Nephron progenitor cell (in vitro differentiated cells): ENCODE data around the gene DDTL.
"Not testable (repeated sequence)": the region's sequence is repeated elsewhere in the genome, so short reads cannot be mapped to it uniquely, and the experiment has no call there.

ENCODE experiments used
- DNase-seq: peaks from one replicate; pipeline ENCODE4 v3.0.0; 2021
- H3K27ac Mint-ChIP-seq: 2 replicates; pipeline ENCODE4 v1.8.0; 2021; ENCODE audit warnings: mild to moderate bottlenecking, moderate library complexity, mixed read lengths
- H3K27me3 Mint-ChIP-seq: 2 replicates; pipeline ENCODE4 v1.8.0; 2021; ENCODE audit warnings: mild to moderate bottlenecking, low read depth, mixed read lengths; ENCODE audit not compliant: poor library complexity
- H3K36me3 Mint-ChIP-seq: 2 replicates; pipeline ENCODE4 v1.8.0; 2021; ENCODE audit warnings: low read depth, mixed read lengths
- H3K4me1 Mint-ChIP-seq: 2 replicates; pipeline ENCODE4 v1.8.0; 2021; ENCODE audit warnings: mixed read lengths
- H3K4me3 Mint-ChIP-seq: 2 replicates; pipeline ENCODE4 v1.8.0; 2021; ENCODE audit warnings: mild to moderate bottlenecking, moderate library complexity, mixed read lengths
- H3K9me3 Mint-ChIP-seq: 2 replicates; pipeline ENCODE4 v1.8.0; 2021; ENCODE audit warnings: mild to moderate bottlenecking, moderate library complexity, mixed read lengths
- CTCF ChIP-seq: fragments of 200-600 bp; sonication (generic); IDR thresholded peaks from 2 replicates; pipeline ENCODE4 v1.5.0; 2021; ENCODE audit warnings: antibody characterized with exemption

Gene DDTL

DNA sequence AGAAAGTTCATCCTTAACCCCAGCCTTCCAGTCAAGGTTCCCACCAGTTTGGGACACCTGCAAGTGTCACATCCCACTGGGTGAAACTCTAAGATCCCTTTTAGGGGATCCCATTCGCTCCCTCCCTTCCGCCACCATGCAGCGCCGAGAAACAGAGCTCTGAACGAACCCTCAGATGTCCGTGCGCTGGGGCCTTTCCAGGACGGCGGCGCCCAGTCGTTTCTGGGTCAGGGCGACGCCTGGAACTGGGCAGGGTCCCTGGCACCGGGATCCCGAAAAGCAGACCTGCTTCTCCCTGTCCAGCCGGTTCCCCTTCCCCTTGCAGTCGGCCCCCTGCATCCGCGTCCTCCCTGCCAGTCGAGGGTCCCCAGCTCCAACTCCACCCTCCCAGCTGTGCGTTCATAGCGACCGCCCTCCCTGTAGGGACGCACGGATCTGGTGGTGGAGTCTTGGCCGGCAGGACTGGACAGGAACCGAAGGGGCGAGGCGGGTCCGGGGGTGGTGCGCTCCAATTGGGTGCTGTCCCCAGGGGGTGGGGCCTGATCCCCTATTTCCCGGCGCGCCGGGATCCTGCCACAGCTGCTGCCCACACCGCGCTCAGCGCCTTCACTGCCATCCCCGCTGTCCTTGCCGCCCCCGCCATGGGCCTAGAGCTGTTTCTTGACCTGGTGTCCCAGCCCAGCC is 13.0 kb downstream of the DDTL start, which contains the start of gene GSTT2:
Gene GSTT2 (plus strand): TSS at position 578 of the 684 bp plus-strand sequence.
- not testable (repeated sequence) for H3K4me1 Mint-ChIP-seq, H3K4me3 Mint-ChIP-seq, H3K36me3 Mint-ChIP-seq, H3K9me3 Mint-ChIP-seq, H3K27ac Mint-ChIP-seq, DNase-seq, H3K27me3 Mint-ChIP-seq

GRCh38 chr22:23980567-23980966 is 13.9 kb downstream of the DDTL start:
- H3K4me1 Mint-ChIP-seq, H3K27me3 Mint-ChIP-seq, H3K9me3 Mint-ChIP-seq, H3K27ac Mint-ChIP-seq, H3K4me3 Mint-ChIP-seq, DNase-seq, H3K36me3 Mint-ChIP-seq: not testable (repeated sequence)

DNA sequence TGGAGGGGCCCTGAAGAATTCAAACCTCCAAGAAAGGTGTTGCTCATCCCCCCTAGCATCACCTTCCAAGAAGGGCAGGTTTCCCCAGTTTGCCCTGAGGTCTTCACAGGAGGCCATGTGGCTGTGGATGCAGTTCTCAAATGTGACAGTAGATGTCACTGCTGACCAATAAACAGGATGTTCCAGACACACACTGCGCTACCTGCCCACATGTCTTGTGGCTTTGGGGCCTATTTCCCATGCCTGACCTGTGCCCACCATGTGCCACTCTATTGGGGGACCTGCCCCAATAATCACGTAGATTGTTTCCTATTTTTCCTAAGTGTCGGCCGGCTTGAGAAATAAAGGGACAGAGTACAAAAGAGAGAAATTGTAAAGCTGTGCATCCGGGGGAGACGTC is 17.7 kb downstream of the DDTL start:
- H3K27me3 Mint-ChIP-seq: no peaks in the 10 kb centered on the region
- TF ChIP-seq CTCF: no peak
- no peaks in the 10 kb centered on the region for H3K36me3 Mint-ChIP-seq
- DNase-seq: no peak
- H3K4me3 Mint-ChIP-seq: no peak overlapping the region
- no peak overlapping the region for H3K27ac Mint-ChIP-seq
- H3K9me3 Mint-ChIP-seq: no peaks in the 10 kb centered on the region
- no peaks in the 10 kb centered on the region for H3K4me1 Mint-ChIP-seq

- DNase-seq, H3K27ac Mint-ChIP-seq, H3K36me3 Mint-ChIP-seq, H3K9me3 Mint-ChIP-seq, H3K4me3 Mint-ChIP-seq, H3K27me3 Mint-ChIP-seq, H3K4me1 Mint-ChIP-seq: not testable (repeated sequence)
Observed at GRCh38 chr22:23986089-23986488, 19.4 kb downstream of the DDTL start.

DNA sequence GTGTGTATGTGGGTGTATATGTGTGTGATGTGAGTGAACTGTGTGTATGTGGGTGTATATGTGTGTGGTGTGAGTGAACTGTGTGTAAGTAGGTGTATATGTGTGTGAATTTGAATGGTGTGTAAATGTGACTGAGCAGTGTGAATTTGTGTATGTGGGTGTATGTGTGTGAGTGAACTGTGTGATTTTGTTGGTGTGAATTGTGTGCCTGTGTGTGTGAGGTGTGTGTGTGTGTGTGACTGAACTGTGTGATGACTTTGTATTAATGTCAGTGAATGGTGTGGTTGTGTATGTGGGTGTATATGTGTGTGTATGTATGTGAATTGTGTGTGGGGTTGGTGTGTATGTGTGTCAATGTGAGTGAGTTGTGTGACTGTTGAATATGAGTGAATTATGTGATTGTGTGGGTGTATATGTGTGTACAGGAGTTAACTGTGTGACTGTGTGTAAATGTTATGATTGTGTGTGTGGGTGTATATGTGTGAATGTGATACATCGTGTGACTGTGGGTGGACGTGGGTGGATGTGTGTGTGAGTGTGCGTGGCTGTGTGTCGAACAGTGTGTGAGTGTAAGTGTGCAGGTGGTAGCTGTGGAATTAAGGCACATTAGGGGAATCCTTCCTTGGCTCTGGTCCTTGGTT is 20.0 kb downstream of the DDTL start:
- not testable (repeated sequence) for H3K4me3 Mint-ChIP-seq, H3K36me3 Mint-ChIP-seq, H3K4me1 Mint-ChIP-seq, H3K9me3 Mint-ChIP-seq, DNase-seq, H3K27ac Mint-ChIP-seq, H3K27me3 Mint-ChIP-seq

- H3K4me3 Mint-ChIP-seq, H3K36me3 Mint-ChIP-seq, H3K9me3 Mint-ChIP-seq, H3K27ac Mint-ChIP-seq, H3K4me1 Mint-ChIP-seq, H3K27me3 Mint-ChIP-seq, DNase-seq: not testable (repeated sequence)
Observed at GRCh38 chr22:23989583-23990244, 23.0 kb downstream of the DDTL start.

DNA sequence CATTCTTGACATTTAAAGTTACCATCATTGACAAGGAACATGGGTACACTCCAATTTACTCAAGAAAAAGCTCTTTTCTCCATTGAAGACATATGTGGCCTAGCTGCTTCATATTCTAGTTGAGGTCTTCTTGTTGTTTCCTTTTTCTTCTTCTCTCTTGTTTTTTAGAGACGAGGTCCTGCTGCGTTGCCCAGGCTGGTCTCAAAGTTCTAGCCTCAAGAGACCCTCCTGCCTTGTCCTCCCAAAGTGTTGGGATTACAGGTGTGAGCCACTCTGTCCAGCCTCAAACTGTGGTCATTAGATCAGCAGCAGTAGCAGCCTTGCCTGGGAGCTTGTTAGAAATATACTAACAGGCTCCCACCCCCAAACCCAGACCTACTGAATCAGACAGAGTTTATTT is 26.4 kb downstream of the DDTL start:
- not testable (repeated sequence) for DNase-seq, H3K9me3 Mint-ChIP-seq, H3K4me1 Mint-ChIP-seq, H3K4me3 Mint-ChIP-seq, H3K36me3 Mint-ChIP-seq, H3K27ac Mint-ChIP-seq
- H3K27me3 Mint-ChIP-seq: peaks cover 16% of the 10 kb centered on the region

DNA sequence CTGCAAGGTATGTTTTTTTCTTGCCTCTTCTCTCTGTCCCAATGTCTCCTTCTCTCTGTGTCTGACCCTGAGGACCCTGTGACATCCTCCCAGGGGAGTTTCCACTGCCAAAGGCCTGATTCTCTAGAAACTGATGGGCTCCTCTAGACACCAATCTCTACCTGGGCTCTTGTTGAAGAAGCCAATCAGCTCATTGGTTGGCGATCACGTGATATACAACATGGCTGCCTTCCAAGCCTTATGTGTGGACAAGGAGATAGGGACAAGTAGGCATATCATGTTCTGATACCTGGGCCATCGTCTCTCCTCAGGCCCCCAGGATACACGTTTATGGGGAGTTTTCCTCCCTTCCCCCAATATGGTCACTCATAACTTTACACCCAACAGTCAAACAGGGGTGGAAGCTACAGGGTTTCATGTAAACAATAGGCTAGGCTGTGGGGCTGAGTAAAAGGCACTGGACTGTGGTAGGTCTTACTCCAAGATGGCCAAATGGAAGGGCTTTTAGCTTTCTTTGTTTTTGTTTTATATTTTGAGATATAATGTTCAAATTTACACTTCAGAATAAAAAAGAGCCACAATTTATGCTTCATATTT is 27.0 kb downstream of the DDTL start:
- H3K4me3 Mint-ChIP-seq, H3K4me1 Mint-ChIP-seq, H3K9me3 Mint-ChIP-seq, H3K36me3 Mint-ChIP-seq, H3K27ac Mint-ChIP-seq, DNase-seq: not testable (repeated sequence)
- H3K27me3 Mint-ChIP-seq: peaks cover 16% of the 10 kb centered on the region

- TF ChIP-seq CTCF: no peak
- Mint-ChIP-seq H3K27me3 (peaks cover 21% of the 10 kb centered on the region), H3K36me3 (no peaks in the 10 kb centered on the region), H3K27ac (no peak overlapping the region), H3K4me1 (peaks cover 13% of the 10 kb centered on the region), H3K9me3 (no peaks in the 10 kb centered on the region), H3K4me3 (no peak overlapping the region)
- DNase-seq: no peak
Observed at GRCh38 chr22:23997092-23997491, 30.4 kb downstream of the DDTL start.

DNA sequence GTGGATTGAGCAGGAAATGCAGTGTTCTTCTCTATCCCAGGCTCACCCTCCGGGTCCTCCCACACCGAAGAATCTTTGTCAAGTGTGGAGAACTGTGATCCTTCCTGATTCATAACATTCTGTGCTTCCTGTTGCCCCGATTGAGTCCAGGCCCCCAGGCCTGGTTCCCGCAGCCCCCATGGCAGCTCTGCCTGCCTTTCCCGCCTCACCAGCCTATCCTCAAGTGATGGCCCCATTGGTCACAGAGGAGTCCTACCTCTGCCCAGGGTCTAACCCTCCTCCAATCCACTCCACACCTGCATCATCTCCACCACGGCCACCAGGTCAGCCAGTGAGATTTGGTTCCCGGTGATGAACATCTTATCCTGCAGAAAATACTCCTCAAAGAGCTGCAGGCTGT is 33.1 kb downstream of the DDTL start:
- DNase-seq, H3K9me3 Mint-ChIP-seq, H3K4me3 Mint-ChIP-seq, H3K36me3 Mint-ChIP-seq, H3K27ac Mint-ChIP-seq: not testable (repeated sequence)
- Mint-ChIP-seq H3K4me1 (peaks cover 23% of the 10 kb centered on the region), H3K27me3 (peaks cover 21% of the 10 kb centered on the region)
